ENCODE results near the gene TANGO2.

DNA sequence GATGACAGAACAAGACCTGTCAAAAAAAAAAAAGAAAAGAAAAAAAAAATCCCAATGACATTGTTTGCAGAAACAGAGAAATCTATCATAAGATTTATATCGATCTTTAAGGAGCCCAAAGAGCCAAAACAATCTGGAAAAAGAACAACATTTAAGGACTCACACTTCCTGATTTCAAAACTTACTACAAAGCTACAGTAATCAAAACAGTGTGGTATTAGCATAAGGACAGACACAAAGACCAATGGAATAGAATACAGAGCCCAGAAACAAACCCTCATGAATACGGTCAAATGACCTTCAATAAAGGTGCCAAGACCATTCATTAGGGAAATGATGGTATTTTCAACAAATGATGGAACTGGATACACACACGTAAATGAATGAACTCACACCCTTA is 16.4 kb upstream of the TANGO2 start:
- no peak for TF ChIP-seq CTCF (IDR thresholded peaks at IDR 0.05)
- no peak for TF ChIP-seq EZH2 (IDR thresholded peaks at IDR 0.05; ENCODE audit: borderline replicate concordance, insufficient read depth, low read depth, low read length, poor library complexity, severe bottlenecking)

Measured in B cell (primary cell).